Measurements from ENCODE around the gene FNDC3B. TPM values are rescaled to one million over a fixed set of nuclear protein-coding genes. Genes with fewer than 3 reads are reported as not detected.

Gene FNDC3B
- total and polyA plus RNA-seq, 2 donors (not counting 3 experiments of a cell fraction or from before 2014, with no cell fraction given), result 91.6 to 295 TPM

DNA sequence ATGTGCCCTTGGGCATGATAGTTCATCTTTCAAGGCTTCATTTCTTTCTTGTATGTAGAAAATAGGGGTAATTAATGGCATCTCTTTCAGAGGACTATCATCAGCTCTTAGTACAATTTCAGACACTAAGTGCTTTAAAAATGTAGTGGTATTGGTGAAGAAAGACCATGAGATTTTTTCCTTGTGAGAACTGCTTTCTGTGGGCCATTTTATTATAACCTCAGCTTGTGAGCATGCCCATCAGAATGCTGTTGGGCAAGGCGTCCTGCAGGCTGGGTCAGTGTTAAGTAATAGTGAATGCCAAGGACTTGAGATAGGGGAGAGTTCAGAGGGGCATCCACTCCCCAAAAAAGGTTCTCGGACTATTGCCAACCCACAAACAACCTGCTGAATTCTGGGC is 221.0 kb downstream of the FNDC3B start:
- TF ChIP-seq EZH2 (IDR thresholded peaks at IDR 0.05; ENCODE audit: borderline replicate concordance, low read depth, low read length, severe bottlenecking), result no peak
- no peak for TF ChIP-seq MYC (IDR thresholded peaks at IDR 0.05; ENCODE audit: low read depth, low read length)
- TF ChIP-seq, protein P1, sequence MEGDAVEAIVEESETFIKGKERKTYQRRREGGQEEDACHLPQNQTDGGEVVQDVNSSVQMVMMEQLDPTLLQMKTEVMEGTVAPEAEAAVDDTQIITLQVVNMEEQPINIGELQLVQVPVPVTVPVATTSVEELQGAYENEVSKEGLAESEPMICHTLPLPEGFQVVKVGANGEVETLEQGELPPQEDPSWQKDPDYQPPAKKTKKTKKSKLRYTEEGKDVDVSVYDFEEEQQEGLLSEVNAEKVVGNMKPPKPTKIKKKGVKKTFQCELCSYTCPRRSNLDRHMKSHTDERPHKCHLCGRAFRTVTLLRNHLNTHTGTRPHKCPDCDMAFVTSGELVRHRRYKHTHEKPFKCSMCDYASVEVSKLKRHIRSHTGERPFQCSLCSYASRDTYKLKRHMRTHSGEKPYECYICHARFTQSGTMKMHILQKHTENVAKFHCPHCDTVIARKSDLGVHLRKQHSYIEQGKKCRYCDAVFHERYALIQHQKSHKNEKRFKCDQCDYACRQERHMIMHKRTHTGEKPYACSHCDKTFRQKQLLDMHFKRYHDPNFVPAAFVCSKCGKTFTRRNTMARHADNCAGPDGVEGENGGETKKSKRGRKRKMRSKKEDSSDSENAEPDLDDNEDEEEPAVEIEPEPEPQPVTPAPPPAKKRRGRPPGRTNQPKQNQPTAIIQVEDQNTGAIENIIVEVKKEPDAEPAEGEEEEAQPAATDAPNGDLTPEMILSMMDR (IDR thresholded peaks at IDR 0.05; ENCODE audit: extremely low read depth in 1 of 2, insufficient read depth in 1 of 2, low read depth in 1 of 2, low read length in 2 of 2), result no peak
- TF ChIP-seq POLR2A (IDR thresholded peaks at IDR 0.05; ENCODE audit: low read depth, low read length), result no peak
- TF ChIP-seq, protein P2, sequence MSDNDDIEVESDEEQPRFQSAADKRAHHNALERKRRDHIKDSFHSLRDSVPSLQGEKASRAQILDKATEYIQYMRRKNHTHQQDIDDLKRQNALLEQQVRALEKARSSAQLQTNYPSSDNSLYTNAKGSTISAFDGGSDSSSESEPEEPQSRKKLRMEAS (IDR thresholded peaks at IDR 0.05; ENCODE audit: insufficient read depth, insufficient read length), result no peak
- no peak for TF ChIP-seq GATA2 (IDR thresholded peaks at IDR 0.05; ENCODE audit: insufficient read depth, insufficient read length, low read depth, low read length)
- TF ChIP-seq POLR2AphosphoS5 (IDR thresholded peaks at IDR 0.05; ENCODE audit: insufficient read depth, low read depth, low read length), result no peak
- no peak for TF ChIP-seq FOS (IDR thresholded peaks at IDR 0.05; ENCODE audit: borderline replicate concordance, insufficient read depth, low read length)
- no peak for TF ChIP-seq JUN (IDR thresholded peaks at IDR 0.05; ENCODE audit: borderline replicate concordance, insufficient read depth, insufficient read length, low read depth)
- no peaks in the 10 kb centered on the region for H3K9me3 ChIP-seq (replicated peaks; ENCODE audit: control insufficient read depth, insufficient read depth, low read length)
- H3K27ac ChIP-seq (ENCODE audit: insufficient read depth, low read depth, low read length), result no peak overlapping the region
- peaks cover 8% of the 10 kb centered on the region for H3K4me1 ChIP-seq (ENCODE audit: control insufficient read depth, extremely low read depth, insufficient read depth, low read length)
- H3K36me3 ChIP-seq (ENCODE audit: control insufficient read depth in 2 of 2, extremely low read depth in 1 of 2, insufficient read depth in 2 of 2, low read length in 2 of 2), result peaks cover 18 to 26% of the 10 kb centered on the region in 2 experiments
- dilution Hi-C loops (cut with MboI; ENCODE audit: extremely low pct_ligation_motif_present, low sequenced_read_pairs) (no loop called here), intact Hi-C loops (cut with micrococcal nuclease) (no loop called here)
- FAIRE-seq, result no peak
- H3K27me3 ChIP-seq (ENCODE audit: control insufficient read depth in 2 of 2, insufficient read depth in 2 of 2, low read length in 2 of 2), result no peaks in the 10 kb centered on the region
- BruUV-seq (replicated peaks), result no TSS peak
- no peaks in the 10 kb centered on the region for H4K20me1 ChIP-seq (replicated peaks; ENCODE audit: control insufficient read depth, extremely low read depth, insufficient read depth, low read length)
- H3K79me2 ChIP-seq (ENCODE audit: control insufficient read depth, insufficient read depth, low read length), result peaks cover 43% of the 10 kb centered on the region
- H3K9me1 ChIP-seq (replicated peaks; ENCODE audit: control insufficient read depth, extremely low read depth, insufficient read depth, low read length), result no peaks in the 10 kb centered on the region
- ChIA-PET CTCF (interaction anchor here (0.6 to 1.7 kb wide), 3 partner anchors 10 to 178 kb away, joined by 3 to 7 read pairs (median 3); no protein-coding TSS in a partner anchor), POLR2A (no interaction called here)
- H2AFZ ChIP-seq (ENCODE audit: low read depth, low read length), result no peak overlapping the region
- H3K4me3 ChIP-seq (replicated peaks in 1 of 3; ENCODE audit: insufficient read depth in 1 of 3, low read depth in 1 of 3, low read length in 3 of 3), result no peak overlapping the region
- H3K9ac ChIP-seq (replicated peaks; ENCODE audit: extremely low read depth, insufficient read depth, low read length), result no peak overlapping the region
- no peak overlapping the region for H3K4me2 ChIP-seq (ENCODE audit: insufficient read depth, low read length)
- DNase-seq (ENCODE audit: low read depth, low spot score), result no peak
